WTC11 (cell line): ENCODE data around the gene AKAP14.
"Not testable (repeated sequence)": the region's sequence is repeated elsewhere in the genome, so short reads cannot be mapped to it uniquely, and the experiment has no call there.

Experiments
- ATF1 ChIP-seq: sonication (generic); formaldehyde crosslinking; IDR thresholded peaks from 2 replicates; pipeline ENCODE4 v1.8.1; 2023; ENCODE audit warnings: mild to moderate bottlenecking, moderate library complexity, missing genetic modification reagents
- CBFB ChIP-seq: sonication (generic); formaldehyde crosslinking; IDR thresholded peaks from 2 replicates; pipeline ENCODE4 v1.8.1; 2022; ENCODE audit warnings: mild to moderate bottlenecking, low read depth, missing genetic modification reagents
- CTCF ChIP-seq: fragments of 200-600 bp; IDR thresholded peaks from 2 replicates; pipeline ENCODE4 v1.8.0; 2022; ENCODE audit warnings: antibody characterized with exemption
- GTF2I ChIP-seq: fragments of 250-450 bp; sonication (Bioruptor Pico); conservative IDR thresholded peaks from 2 replicates; pipeline ENCODE4 v1.4.0; 2021; ENCODE audit warnings: mild to moderate bottlenecking
- JUN ChIP-seq: sonication (generic); formaldehyde crosslinking; IDR thresholded peaks from 2 replicates; pipeline ENCODE4 v1.8.0; 2023; ENCODE audit warnings: mild to moderate bottlenecking, missing genetic modification reagents
- MAX ChIP-seq: sonication (generic); formaldehyde crosslinking; IDR thresholded peaks from 2 replicates; pipeline ENCODE4 v1.8.0; 2022; ENCODE audit warnings: mild to moderate bottlenecking, missing genetic modification reagents
- NFE2L1 ChIP-seq: sonication (generic); formaldehyde crosslinking; IDR thresholded peaks from 2 replicates; pipeline ENCODE4 v1.8.1; 2023; ENCODE audit warnings: missing genetic modification reagents
- USF1 ChIP-seq: sonication (generic); formaldehyde crosslinking; IDR thresholded peaks from 2 replicates; pipeline ENCODE4 v1.8.0; 2022; ENCODE audit warnings: mild to moderate bottlenecking, missing genetic modification reagents
- ZNF512 ChIP-seq: sonication (generic); formaldehyde crosslinking; IDR thresholded peaks from 2 replicates; pipeline ENCODE4 v1.8.1; 2022; ENCODE audit warnings: missing genetic modification reagents, borderline replicate concordance
- TF ChIP-seq, protein P1 (sequence below): fragments of 250-450 bp; sonication (Bioruptor Pico); conservative IDR thresholded peaks from 2 replicates; pipeline ENCODE4 v1.9.0; 2021; ENCODE audit warnings: mild to moderate bottlenecking

GRCh38 chrX:119890626-119891025, 5.1 kb upstream of the AKAP14 start:
- TF ChIP-seq ZNF512; JUN; CBFB (CRISPR knock-in tag); MAX (CRISPR knock-in tag); CTCF; GTF2I (CRISPR knock-in tag); ATF1; NFE2L1; USF1 (CRISPR knock-in tag): not testable (repeated sequence)
- TF ChIP-seq, protein P1, sequence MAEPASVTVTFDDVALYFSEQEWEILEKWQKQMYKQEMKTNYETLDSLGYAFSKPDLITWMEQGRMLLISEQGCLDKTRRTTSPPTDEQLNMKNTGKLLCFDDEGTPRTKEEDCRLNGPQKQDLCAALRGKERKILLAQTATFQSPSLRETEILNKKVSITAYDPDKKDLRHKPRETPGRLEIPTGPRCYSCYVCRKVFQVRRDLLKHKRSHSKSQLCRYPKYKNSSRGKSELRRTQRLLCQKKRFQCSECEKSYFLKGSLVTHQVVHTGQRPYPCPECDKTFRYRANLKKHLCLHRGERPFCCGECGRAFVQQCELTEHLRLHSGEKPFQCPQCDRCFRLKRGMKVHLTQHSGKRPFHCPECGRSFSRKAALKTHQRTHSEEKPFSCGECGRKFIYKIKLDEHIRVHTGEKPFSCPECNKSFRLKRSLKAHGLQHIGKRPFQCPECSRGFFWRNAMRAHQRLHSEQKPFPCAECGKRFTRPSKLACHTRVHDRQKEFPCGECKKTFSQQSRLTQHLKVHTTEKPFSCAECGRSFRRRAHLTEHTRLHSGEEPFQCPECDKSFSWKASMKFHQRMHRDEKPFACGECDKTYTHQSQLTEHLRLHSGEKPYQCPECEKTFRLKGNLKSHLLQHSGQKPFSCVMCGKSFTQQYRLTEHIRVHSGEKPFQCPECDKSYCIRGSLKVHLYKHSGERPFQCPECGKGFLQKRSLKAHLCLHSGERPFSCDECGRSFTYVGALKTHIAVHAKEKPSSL (CRISPR knock-in tag): not testable (repeated sequence)
